Naive B cell (primary cell): Measurements from ENCODE around the gene ATXN7. TPM values are rescaled to one million over a fixed set of nuclear protein-coding genes. Genes with fewer than 3 reads are reported as not detected.
A peak's percentile ranks its signal among the peaks of the same experiment; 100 is the strongest.

Experiments
- ATAC-seq, 2 donors: fragments of 150-1000 bp; cut with Tn5 transposase; 2 replicates each; pipeline ENCODE4 v1.10.0; 2021; ENCODE audit warnings: low read depth in 2 of 2, mild to moderate bottlenecking in 2 of 2, moderate library complexity in 2 of 2
- DNase-seq: peaks from one replicate; pipeline ENCODE4 v3.0.0; 2022
- H3K27ac Mint-ChIP-seq, 6 donors: one replicate each; pipeline ENCODE4 v1.8.0; 2020 to 2022; ENCODE audit warnings: mild to moderate bottlenecking in 6 of 6, mixed read lengths in 6 of 6, moderate library complexity in 5 of 6, inconsistent platforms in 2 of 6
- H3K27me3 Mint-ChIP-seq, 3 donors: one replicate each; pipeline ENCODE4 v1.8.0; 2021 to 2022; ENCODE audit warnings: mixed read lengths in 3 of 3, mild to moderate bottlenecking in 1 of 3
- H3K36me3 Mint-ChIP-seq, 2 donors: one replicate each; pipeline ENCODE4 v1.8.0; 2020 to 2022; ENCODE audit warnings: mixed read lengths in 2 of 2, inconsistent platforms in 1 of 2, mild to moderate bottlenecking in 1 of 2
- H3K4me1 Mint-ChIP-seq, 3 donors: one replicate each; pipeline ENCODE4 v1.8.0; 2020 to 2022; ENCODE audit warnings: mixed read lengths in 3 of 3, inconsistent platforms in 1 of 3, mild to moderate bottlenecking in 1 of 3, moderate library complexity in 1 of 3
- H3K4me3 Mint-ChIP-seq, 8 donors: one replicate each; pipeline ENCODE4 v1.8.0; 2020 to 2022; ENCODE audit warnings: mild to moderate bottlenecking in 8 of 8, mixed read lengths in 8 of 8, moderate library complexity in 8 of 8, inconsistent platforms in 2 of 8
- H3K9me3 Mint-ChIP-seq, 7 donors: one replicate each; pipeline ENCODE4 v1.8.0; 2020 to 2022; ENCODE audit warnings: mixed read lengths in 7 of 7, mild to moderate bottlenecking in 5 of 7, inconsistent platforms in 2 of 7, moderate library complexity in 1 of 7
- polyA plus RNA-seq, 6 donors: library from polyadenylated mRNA; unstranded; fragments of 300-500 nt; fragmentation: Illumina TruSeq; gene quantifications; one replicate each; pipeline ENCODE4 v1.2.3, GENCODE V29; 2021; ENCODE audit warnings: low read depth in 6 of 6

Gene ATXN7
- polyA plus RNA-seq, 6 donors from 2014 or later, result 2.5 to 7.2 (median 4.9) TPM

DNA sequence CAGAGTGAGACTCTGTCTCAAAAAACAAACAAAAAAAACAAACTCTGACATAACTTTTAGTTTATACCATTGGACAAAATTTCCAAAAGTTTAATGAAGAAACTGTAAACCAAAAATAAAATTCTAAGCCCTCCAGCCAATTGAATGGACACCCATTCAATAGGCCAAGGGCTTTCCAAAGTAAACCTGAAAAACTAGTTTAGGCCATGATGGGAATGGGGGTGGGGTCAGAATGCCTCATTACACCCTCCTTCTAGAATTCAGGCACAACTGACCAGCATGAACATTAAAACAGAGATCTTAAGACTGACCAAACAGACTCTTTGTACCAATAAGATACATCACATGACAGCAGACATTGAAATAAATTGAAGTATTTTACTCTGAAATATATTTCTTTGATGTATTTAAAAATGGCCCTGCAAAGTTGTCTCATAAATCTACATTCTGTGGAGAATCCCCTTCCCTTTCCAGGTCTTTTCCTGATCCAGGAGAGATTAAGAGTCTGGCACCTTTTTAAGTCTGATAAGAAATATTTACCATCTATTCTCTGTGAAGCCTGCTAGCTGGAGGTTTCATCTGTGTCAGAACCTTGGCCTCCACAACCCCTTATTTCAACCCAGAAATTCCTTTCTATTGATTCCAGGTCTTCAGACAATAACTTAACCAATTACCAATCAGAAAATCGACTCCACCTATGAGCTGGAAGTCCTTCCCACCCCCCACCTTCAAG lies 15.8 kb upstream of the ATXN7 start:
- no peak overlapping the region for H3K4me3 Mint-ChIP-seq
- H3K4me1 Mint-ChIP-seq, result peaks cover 0 to 15% (median 9%) of the 10 kb centered on the region in 3 donors
- ATAC-seq, result no peak
- no peak for DNase-seq
- H3K36me3 Mint-ChIP-seq, result no peaks in the 10 kb centered on the region
- H3K27ac Mint-ChIP-seq, result peak overlapping the region in 1 of 6 donors; percentile 40
- no peaks in the 10 kb centered on the region for H3K27me3 Mint-ChIP-seq
- H3K9me3 Mint-ChIP-seq, result no peaks in the 10 kb centered on the region

DNA sequence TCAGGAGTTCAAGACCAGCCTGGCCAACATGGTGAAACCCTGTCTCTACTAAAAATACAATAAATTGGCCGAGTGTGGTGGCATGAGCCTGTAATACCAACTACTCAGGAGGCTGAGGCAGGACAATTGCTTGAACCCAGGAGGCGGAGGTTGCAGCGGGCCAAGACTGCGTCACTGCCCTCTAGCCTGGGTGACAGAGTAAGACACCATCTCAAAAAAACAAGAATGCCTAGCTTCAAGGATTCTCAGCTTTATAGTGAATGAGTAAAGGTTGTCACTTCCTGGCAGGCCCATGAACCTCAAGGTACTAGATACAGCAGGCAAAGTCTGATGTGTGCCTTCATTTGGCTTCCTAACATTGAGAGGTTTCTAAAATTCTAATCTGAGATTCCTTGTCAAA lies 14.5 kb upstream of the ATXN7 start:
- Mint-ChIP-seq H3K4me3 (no peak overlapping the region), H3K36me3 (no peaks in the 10 kb centered on the region), H3K27me3 (no peaks in the 10 kb centered on the region), H3K4me1 (peaks cover 0 to 11% (median 5%) of the 10 kb centered on the region in 3 donors), H3K27ac (peak overlapping the region in 2 of 6 donors; percentile 44 to 56), H3K9me3 (no peaks in the 10 kb centered on the region)
- no peak for ATAC-seq
- DNase-seq, result no peak

DNA sequence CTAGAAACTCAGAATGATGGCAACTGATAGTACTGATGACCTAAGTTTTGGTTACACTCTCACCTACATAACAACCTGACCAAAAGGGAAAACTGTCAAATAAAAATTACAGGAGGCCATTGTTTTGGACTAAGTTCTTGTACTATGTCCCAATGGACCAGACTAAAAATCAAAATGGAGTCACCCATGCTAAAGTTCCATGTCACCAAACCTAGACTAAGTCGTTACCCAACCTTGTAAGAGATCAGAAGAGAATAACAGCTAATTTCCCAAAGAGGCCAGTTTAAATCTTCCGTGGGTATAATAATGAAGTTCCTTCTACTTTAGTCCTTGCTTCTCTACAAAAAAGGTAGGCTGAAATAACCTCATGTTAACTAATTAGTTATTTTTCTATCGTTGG lies 12.4 kb upstream of the ATXN7 start:
- no peak overlapping the region for H3K27ac Mint-ChIP-seq
- H3K27me3 Mint-ChIP-seq, result no peaks in the 10 kb centered on the region
- no peak overlapping the region for H3K4me3 Mint-ChIP-seq
- H3K4me1 Mint-ChIP-seq, result peaks cover 0 to 11% (median 5%) of the 10 kb centered on the region in 3 donors
- no peaks in the 10 kb centered on the region for H3K36me3 Mint-ChIP-seq
- ATAC-seq, result no peak
- no peaks in the 10 kb centered on the region for H3K9me3 Mint-ChIP-seq
- no peak for DNase-seq

DNA sequence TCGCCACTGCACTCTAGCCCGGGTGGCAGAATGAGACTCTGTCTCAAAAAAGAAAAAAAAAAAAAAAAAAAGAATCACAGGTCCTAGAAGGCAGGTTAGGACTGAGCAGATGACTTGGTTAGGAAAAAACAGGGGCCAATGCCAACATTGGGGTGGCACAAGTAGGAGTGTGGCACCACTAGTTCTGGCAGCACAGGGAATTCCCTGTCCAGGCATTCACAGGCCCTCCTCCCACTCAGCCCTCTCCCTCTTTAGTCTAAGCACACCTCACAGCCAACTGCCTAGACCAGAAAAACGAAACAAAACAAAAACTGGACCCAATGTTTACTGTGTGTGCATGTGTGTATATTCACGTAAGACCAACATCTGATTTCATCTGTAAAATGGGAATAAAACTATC lies 10.6 kb upstream of the ATXN7 start:
- ATAC-seq, result no peak
- H3K27me3 Mint-ChIP-seq, result no peaks in the 10 kb centered on the region
- no peaks in the 10 kb centered on the region for H3K36me3 Mint-ChIP-seq
- no peaks in the 10 kb centered on the region for H3K9me3 Mint-ChIP-seq
- peak overlapping the region in 1 of 6 donors; percentile 67 for H3K27ac Mint-ChIP-seq
- H3K4me3 Mint-ChIP-seq, result no peak overlapping the region
- peaks cover 0 to 11% (median 5%) of the 10 kb centered on the region in 3 donors for H3K4me1 Mint-ChIP-seq
- no peak for DNase-seq

DNA sequence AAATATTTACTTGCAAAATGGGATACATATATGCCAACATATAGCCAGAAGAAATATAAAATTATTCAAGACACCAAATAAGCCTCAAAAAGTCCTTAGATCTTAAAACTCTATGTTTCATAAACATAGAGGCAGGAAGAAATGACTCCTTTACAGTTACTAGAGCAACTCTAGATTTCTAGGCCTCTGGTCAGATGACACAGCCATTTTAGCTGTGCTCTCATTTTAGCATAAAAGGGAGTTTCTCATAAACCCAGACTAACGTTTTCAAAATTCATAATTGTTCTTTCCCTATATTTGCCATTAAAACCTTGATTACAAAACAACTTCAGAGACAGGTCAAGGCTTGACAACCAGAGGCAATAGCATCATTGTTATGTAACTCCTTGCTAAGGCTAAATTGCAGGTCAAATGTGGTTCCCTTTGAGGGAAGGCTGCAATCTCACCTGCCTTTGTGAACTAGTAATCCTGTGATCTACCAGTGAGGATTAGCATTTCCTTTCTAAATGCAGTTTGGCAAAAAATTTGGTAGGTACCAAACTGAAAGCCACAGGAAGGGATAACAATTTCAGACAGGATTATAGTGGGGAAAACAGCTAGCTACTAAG lies 8.2 kb upstream of the ATXN7 start:
- H3K27ac Mint-ChIP-seq, result no peak overlapping the region
- no peaks in the 10 kb centered on the region for H3K27me3 Mint-ChIP-seq
- peaks cover 9 to 19% (median 15%) of the 10 kb centered on the region in 3 donors for H3K4me1 Mint-ChIP-seq
- ATAC-seq, result no peak
- DNase-seq, result no peak
- H3K9me3 Mint-ChIP-seq, result no peaks in the 10 kb centered on the region
- H3K4me3 Mint-ChIP-seq, result no peak overlapping the region
- no peaks in the 10 kb centered on the region for H3K36me3 Mint-ChIP-seq

DNA sequence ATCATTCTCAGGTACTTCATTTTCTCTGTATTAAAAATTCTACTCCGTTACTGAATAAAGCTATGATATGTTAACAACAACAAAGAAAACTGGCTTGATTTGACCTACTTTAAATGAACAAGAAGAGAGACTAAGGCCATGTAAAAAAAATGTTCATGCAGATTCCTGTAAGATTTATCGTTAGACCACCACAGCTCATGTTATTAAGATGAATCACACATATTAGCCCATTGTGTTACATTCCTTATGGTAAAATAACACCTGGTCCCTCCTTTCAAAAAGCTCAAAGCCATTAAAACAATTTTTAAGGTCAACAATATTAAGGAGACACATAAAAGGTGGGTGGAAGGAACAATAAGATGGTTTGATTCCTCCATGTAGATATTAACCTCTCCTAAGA lies 6.4 kb upstream of the ATXN7 start:
- DNase-seq, result no peak
- Mint-ChIP-seq H3K4me1 (peaks cover 18 to 25% (median 24%) of the 10 kb centered on the region in 3 donors), H3K27ac (no peak overlapping the region), H3K4me3 (no peak overlapping the region), H3K9me3 (no peaks in the 10 kb centered on the region), H3K27me3 (no peaks in the 10 kb centered on the region), H3K36me3 (no peaks in the 10 kb centered on the region)
- no peak for ATAC-seq

DNA sequence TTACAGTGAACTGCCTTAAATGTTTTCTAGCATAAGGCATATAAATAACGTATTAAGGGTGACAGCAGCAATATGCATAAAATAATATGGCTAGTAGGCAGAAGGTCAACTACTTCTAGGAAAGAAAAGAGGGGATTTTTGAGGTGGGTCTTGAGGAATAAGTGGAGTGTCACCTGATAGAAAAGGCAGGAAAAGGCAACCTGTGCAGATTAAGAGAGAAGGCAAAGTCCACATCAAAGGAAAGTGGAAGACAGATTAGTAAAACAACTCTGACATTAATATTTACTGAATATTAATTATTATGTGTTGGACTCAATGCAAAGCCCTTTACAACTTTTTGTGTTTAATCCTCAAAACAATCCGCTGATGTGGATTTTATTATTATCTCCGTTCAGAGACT lies 2.9 kb upstream of the ATXN7 start:
- Mint-ChIP-seq H3K4me3 (peak overlapping the region in 2 of 8 donors; percentile 5 to 85), H3K4me1 (peaks cover 34 to 43% (median 42%) of the 10 kb centered on the region in 3 donors), H3K27ac (peak overlapping the region in 1 of 6 donors; percentile 74)

DNA sequence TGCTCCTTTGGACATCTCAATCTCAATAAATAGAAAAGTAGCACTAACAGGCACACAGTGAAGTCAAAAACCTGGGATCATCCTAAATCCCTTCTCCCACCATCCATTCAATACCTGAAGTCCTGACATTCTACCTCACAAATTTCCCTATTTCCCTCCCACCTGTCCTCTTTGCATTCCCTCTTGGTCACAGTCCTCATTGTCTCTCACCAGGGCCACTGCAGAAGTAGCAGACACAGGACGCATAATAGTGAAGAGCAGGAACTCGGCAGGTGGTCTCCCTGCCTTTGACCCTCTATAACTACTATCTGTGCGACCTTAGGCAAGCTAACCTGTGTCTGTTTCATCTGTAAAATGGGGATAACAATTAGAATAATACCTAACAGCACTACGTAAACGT lies 2.4 kb upstream of the ATXN7 start:
- Mint-ChIP-seq H3K27ac (no peak overlapping the region), H3K4me3 (peak overlapping the region in 3 of 8 donors; percentile 23 to 85 (median 23)), H3K36me3 (no peaks in the 10 kb centered on the region), H3K9me3 (no peaks in the 10 kb centered on the region), H3K4me1 (peaks cover 34 to 46% (median 42%) of the 10 kb centered on the region in 3 donors), H3K27me3 (no peaks in the 10 kb centered on the region)
- no peak for ATAC-seq
- DNase-seq, result no peak

More for the DNA sequence above, 2.9 kb upstream of the ATXN7 start:
- DNase-seq, result no peak
- no peaks in the 10 kb centered on the region for H3K9me3 Mint-ChIP-seq
- no peak for ATAC-seq
- H3K36me3 Mint-ChIP-seq, result no peaks in the 10 kb centered on the region
- no peaks in the 10 kb centered on the region for H3K27me3 Mint-ChIP-seq

DNA sequence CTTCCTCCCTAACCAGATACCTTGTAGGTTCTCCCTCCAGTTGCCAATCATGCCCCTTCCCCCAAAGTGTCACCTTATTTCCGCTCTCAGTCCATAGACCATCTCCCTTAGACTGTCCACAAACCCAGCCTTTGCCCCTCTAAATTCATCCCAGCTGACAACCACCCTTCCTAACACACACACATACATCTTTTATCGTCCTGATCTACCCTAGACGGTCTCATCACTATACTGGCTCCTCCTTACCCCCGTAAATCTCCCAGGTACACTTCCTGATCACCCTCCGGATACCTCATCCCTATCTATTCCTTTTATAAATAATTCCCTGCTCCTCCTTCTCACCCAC lies 890 bp upstream of the ATXN7 start:
- DNase-seq (peak; percentile 3), ATAC-seq (no peak)
- Mint-ChIP-seq H3K36me3 (no peaks in the 10 kb centered on the region), H3K27me3 (no peaks in the 10 kb centered on the region), H3K9me3 (no peaks in the 10 kb centered on the region), H3K4me1 (peaks cover 34 to 53% (median 42%) of the 10 kb centered on the region in 3 donors), H3K4me3 (peak overlapping the region; percentile 85 to 98 (median 92)), H3K27ac (peak overlapping the region; percentile 77 to 98 (median 93))

DNA sequence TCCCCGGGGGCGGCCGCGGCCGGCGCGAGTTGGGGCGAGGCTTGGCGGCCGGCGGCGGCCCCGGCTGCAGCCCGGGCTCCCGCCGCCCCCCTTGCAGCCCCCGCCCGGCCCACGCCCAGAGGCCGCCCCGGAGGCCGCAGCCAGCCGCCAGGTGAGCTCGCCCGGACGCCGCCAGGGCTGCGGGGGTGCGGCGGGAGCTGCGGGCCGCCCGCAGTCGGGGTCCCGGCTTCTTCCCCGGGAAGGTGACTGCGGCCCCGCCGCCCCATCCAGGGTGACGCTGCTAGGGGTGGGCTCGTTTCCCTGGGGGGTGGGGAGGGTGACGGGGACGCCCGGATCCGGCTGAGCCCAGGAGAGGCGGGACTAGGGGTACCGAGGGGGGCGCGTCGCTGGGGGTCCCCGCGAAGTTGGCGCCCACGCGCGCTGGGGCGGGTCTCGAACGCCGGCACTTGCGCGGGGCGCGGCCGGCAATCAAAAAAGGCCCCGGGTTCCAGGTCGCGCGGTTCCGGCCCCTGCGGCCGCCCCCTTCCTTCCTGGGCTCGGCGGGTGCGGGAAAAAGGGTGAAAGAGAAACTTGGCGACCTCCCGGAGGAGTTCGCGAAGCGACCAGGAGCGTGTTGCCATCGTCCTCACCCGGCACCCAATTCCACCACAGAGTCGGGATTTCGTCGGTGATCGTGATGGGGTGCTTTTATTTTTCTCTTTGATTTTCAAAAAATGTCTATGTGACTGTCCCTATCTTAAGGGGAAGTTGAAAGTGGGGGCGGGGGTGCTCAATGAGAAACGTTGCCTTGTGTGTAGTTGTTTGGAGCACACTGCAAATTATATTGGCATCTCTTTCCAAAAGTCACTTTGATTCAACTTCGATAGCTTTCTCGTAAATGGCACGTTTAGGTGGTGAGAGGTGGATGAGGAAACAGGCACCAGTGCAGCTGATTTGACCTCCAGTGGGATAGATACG lies 619 bp downstream of the ATXN7 start:
- DNase-seq (peak; percentile 58), ATAC-seq (peak; percentile 62)
- Mint-ChIP-seq H3K27me3 (no peaks in the 10 kb centered on the region), H3K36me3 (no peaks in the 10 kb centered on the region), H3K4me1 (peaks cover 27 to 58% (median 44%) of the 10 kb centered on the region in 3 donors), H3K4me3 (peak overlapping the region; percentile 87 to 98 (median 96)), H3K27ac (peak overlapping the region; percentile 92 to 97 (median 94)), H3K9me3 (no peaks in the 10 kb centered on the region)

DNA sequence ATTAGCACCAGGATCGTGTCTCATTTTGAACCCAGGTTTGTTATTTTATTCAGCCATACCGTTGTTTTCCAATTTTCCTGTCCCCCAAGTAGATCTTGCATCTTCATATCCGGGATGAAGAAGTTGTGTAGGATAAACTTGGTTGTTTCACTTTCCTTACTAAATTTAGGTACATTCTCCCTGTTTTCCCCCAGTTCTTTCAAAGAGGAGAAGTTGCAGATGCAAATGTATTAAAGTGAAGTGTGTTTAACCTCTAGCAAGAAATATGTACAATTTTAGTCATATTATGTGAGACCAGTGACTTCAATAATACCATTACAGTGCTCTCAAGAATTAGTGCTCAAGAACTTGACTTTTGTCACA lies 1.3 kb downstream of the ATXN7 start:
- Mint-ChIP-seq H3K4me1 (peaks cover 23 to 54% (median 45%) of the 10 kb centered on the region in 3 donors), H3K9me3 (no peaks in the 10 kb centered on the region), H3K4me3 (peak overlapping the region; percentile 87 to 98 (median 96)), H3K27ac (peak overlapping the region; percentile 92 to 97 (median 94)), H3K36me3 (no peaks in the 10 kb centered on the region), H3K27me3 (no peaks in the 10 kb centered on the region)
- ATAC-seq, result no peak
- no peak for DNase-seq

DNA sequence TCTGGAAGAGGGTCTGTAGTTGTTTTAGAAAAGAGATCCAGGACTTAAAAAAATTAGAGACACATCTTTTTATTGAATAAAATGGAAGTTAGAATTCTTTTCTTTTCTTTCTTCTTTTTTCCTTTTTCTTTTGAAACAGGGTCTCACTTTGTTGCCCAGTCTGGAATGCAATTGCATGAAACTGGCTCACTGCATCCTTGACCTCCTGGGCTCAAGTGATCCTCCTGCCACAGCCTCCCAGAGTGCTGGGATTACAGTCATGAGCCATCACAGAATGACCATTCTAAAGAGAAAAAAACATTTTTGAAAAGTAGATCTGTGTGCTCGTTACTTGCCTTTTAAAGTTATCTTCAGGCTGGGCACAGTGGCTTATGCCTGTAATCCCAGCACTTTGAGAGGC lies 3.6 kb downstream of the ATXN7 start:
- Mint-ChIP-seq H3K27ac (peak overlapping the region in 2 of 6 donors; percentile 35 to 67), H3K9me3 (no peaks in the 10 kb centered on the region), H3K4me1 (peaks cover 34 to 54% (median 51%) of the 10 kb centered on the region in 3 donors), H3K4me3 (no peak overlapping the region), H3K27me3 (no peaks in the 10 kb centered on the region), H3K36me3 (no peaks in the 10 kb centered on the region)
- ATAC-seq (no peak), DNase-seq (no peak)

DNA sequence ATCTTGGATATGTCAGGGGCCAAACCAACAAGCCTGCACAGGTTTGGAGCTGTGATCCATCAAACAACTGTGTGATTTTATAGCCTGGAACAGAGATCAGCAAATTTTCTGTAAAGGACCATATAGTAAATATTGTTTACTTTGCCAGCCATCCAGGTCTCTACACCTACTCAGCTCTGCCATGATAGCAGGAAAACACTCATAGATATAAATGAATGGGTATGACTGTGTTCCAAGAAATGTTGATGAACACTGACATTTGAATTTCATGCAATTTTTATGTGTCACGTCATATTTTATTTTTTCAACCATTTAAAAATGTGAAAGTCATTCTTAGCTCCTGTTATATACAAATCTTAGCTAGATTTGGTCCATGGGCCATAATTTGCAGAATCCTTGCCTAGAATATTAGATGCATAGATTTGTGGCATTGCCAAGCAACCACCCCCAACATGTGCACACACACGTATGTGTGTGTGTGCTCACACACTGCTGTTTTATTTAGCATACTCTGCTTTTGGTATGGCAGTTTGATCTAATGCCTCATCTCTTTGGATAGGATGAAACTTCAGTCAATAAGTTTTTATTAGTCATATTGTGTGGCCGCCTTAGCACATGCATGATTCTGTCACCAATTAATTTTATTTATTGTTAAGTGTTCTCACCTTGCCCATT lies 6.4 kb downstream of the ATXN7 start:
- no peak for DNase-seq
- H3K9me3 Mint-ChIP-seq, result no peaks in the 10 kb centered on the region
- peaks cover 29 to 55% (median 47%) of the 10 kb centered on the region in 3 donors for H3K4me1 Mint-ChIP-seq

More for the DNA sequence above, 6.4 kb downstream of the ATXN7 start:
- ATAC-seq, result no peak
- Mint-ChIP-seq H3K4me3 (peak overlapping the region in 1 of 8 donors; percentile 41), H3K27ac (peak overlapping the region in 2 of 6 donors; percentile 16 to 50), H3K27me3 (no peaks in the 10 kb centered on the region), H3K36me3 (no peaks in the 10 kb centered on the region)
